ENCODE data around the gene SPATA2L.

DNA sequence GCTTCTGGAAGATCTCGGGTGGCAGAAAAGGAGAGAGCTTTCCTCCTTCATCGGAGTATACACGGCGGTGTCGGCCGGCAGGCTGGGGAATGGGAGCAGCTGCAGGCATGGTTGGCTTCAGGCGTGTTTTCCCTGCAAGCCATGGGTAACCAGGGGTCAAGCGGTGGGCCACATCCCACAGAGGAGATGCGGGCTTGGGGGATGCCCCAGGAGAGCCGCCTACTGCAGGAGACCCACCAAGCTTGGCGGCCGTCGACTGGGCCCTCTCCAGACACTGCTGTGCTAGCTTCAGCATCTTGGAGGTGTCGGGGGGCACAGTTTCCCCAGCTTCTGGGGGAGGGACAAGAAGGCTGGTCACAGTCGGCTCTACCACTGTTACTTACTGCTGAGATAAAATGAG lies 15.0 kb upstream of the SPATA2L start:
- TF ChIP-seq POLR2A (IDR thresholded peaks at IDR 0.05), result no peak
- TF ChIP-seq, protein P1, sequence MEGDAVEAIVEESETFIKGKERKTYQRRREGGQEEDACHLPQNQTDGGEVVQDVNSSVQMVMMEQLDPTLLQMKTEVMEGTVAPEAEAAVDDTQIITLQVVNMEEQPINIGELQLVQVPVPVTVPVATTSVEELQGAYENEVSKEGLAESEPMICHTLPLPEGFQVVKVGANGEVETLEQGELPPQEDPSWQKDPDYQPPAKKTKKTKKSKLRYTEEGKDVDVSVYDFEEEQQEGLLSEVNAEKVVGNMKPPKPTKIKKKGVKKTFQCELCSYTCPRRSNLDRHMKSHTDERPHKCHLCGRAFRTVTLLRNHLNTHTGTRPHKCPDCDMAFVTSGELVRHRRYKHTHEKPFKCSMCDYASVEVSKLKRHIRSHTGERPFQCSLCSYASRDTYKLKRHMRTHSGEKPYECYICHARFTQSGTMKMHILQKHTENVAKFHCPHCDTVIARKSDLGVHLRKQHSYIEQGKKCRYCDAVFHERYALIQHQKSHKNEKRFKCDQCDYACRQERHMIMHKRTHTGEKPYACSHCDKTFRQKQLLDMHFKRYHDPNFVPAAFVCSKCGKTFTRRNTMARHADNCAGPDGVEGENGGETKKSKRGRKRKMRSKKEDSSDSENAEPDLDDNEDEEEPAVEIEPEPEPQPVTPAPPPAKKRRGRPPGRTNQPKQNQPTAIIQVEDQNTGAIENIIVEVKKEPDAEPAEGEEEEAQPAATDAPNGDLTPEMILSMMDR (IDR thresholded peaks at IDR 0.05), result no peak

Data from esophagus squamous epithelium (tissue), 4 donors.